Subcutaneous adipose tissue (tissue), 4 donors: ENCODE data around the gene ZBTB16. TPM values are rescaled to one million over a fixed set of nuclear protein-coding genes. Genes with fewer than 3 reads are reported as not detected.

Experiments used
- total RNA-seq, 4 donors: library from RNA; depleted of rRNA; stranded (reverse); fragments of >200 nt; gene quantifications; one replicate each; pipeline ENCODE4 v1.1.0, GENCODE V29; 2016
- TF ChIP-seq, protein P1 (sequence below): fragments of 450-650 bp; IDR thresholded peaks from one replicate; pipeline ENCODE4 v1.5.1; 2016; ENCODE audit warnings: low read depth, mild to moderate bottlenecking, control low read depth, antibody characterized with exemption, moderate library complexity

The ZBTB16 gene
- total RNA-seq, 4 donors from 2014 or later: 167 to 446 (median 261) TPM

GRCh38 chr11:114271316-114271715 lies 211.8 kb downstream of the ZBTB16 start:
- TF ChIP-seq, protein P1, sequence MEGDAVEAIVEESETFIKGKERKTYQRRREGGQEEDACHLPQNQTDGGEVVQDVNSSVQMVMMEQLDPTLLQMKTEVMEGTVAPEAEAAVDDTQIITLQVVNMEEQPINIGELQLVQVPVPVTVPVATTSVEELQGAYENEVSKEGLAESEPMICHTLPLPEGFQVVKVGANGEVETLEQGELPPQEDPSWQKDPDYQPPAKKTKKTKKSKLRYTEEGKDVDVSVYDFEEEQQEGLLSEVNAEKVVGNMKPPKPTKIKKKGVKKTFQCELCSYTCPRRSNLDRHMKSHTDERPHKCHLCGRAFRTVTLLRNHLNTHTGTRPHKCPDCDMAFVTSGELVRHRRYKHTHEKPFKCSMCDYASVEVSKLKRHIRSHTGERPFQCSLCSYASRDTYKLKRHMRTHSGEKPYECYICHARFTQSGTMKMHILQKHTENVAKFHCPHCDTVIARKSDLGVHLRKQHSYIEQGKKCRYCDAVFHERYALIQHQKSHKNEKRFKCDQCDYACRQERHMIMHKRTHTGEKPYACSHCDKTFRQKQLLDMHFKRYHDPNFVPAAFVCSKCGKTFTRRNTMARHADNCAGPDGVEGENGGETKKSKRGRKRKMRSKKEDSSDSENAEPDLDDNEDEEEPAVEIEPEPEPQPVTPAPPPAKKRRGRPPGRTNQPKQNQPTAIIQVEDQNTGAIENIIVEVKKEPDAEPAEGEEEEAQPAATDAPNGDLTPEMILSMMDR: no peak

- TF ChIP-seq, protein P1: no peak
Observed at GRCh38 chr11:114272311-114272710, 212.8 kb downstream of the ZBTB16 start.

- TF ChIP-seq, protein P1: no peak
Observed at GRCh38 chr11:114273071-114273470, 213.6 kb downstream of the ZBTB16 start.

DNA sequence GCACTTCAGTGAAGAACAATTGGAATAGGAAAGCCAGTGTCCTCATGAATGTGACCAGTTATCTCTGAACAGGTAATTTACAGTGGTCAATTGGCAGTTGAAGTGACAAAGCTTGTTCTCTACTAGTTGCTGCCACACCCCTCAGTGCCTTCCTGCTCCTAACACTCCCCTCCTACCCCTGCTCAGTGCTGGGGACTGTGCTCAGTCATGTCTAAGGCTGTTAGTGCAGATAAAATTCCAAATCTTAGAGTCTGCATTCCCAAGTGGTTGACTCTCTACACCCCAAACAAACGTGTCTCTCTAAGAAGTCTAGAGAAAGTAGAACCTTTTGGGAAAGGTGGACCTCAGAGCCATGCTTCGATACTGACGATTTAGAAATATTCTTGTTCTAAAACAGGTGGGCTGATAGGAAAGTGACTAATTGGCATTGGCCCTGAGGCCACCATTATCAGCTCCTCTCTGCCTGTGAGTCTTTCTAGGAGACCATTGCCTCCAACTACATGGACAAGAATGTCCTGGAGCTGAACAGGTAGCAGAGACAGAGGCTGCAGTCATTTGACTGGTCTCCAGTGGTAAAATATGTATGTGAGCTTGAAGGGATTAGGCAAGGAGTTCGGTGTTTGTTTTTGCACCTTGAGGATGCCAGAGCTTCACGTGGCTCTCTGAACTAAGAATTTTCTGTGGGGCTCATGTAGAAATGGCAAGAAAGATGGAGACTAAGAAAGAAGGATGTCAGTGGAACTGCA lies 214.6 kb downstream of the ZBTB16 start:
- TF ChIP-seq, protein P1: no peak

DNA sequence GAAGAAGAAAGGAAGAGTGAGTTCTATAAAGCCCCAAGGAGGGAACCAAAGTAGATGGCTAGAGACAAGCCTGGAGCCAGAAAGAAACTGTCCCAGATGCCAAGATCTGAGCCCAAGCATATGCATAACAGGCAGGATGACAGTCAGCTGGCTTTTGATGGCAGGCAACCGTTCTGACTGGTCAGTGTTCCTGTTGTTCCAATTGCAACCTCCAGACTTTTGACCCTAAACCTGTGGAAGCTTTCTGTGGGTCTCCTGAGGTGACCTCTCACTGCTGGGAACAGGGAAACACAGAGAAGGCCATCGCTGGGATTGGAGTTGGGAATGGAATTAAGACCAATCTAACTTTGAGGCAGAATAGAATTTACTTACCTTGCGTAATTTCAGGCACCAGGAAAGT lies 215.1 kb downstream of the ZBTB16 start:
- TF ChIP-seq, protein P1: no peak

GRCh38 chr11:114275280-114275679 lies 215.8 kb downstream of the ZBTB16 start:
- TF ChIP-seq, protein P1: no peak

- TF ChIP-seq, protein P1: no peak
Observed at GRCh38 chr11:114276077-114276476, 216.6 kb downstream of the ZBTB16 start.
